Loucy (cell line): ENCODE results near the gene BBS5.

Experiments used
- CTCF ChIP-seq: fragments of 200-600 bp; sonication (generic); conservative IDR thresholded peaks from 2 replicates; pipeline ENCODE4 v1.5.1; 2014; ENCODE audit warnings: mild to moderate bottlenecking, antibody characterized with exemption, low read length
- EZH2phosphoT487 ChIP-seq: fragments of 200-600 bp; IDR thresholded peaks from 2 replicates; pipeline ENCODE4 v1.6.1; 2018; ENCODE audit warnings: antibody characterized with exemption, mild to moderate bottlenecking, moderate library complexity, borderline replicate concordance

GRCh38 chr2:169509298-169509885 lies 30.1 kb downstream of the BBS5 start, which contains the start of gene KLHL41:
- TF ChIP-seq CTCF (no peak), EZH2phosphoT487 (no peak)
